Thoracic aorta (tissue), 2 donors: ENCODE results near the gene HTR6. TPM values are rescaled to one million over a fixed set of nuclear protein-coding genes. Genes with fewer than 3 reads are reported as not detected.
A peak's percentile ranks its signal among the peaks of the same experiment; 100 is the strongest.

Experiments used
- ATAC-seq: fragments of 150-250 bp; one replicate; pipeline ENCODE4 v1.8.0; 2017; ENCODE audit warnings: low read depth; ENCODE audit not compliant: insufficient number of reproducible peaks, low FRiP score
- DNase-seq: peaks from one replicate; pipeline ENCODE4 v3.0.0-alpha.2; 2020; ENCODE audit warnings: low spot score
- H3K27ac ChIP-seq, 2 donors: fragments of 200-600 bp; sonication (generic); 1 replicate in 1 of 2; 2 replicates in 1 of 2; pipeline ENCODE4 v1.5.1; 2016; ENCODE audit warnings: mild to moderate bottlenecking in 2 of 2, moderate library complexity in 2 of 2
- H3K27me3 ChIP-seq: fragments of 200-600 bp; sonication (generic); replicated peaks from 2 replicates; pipeline ENCODE4 v1.6.0; 2016; ENCODE audit warnings: mild to moderate bottlenecking; ENCODE audit not compliant: insufficient read depth
- H3K36me3 ChIP-seq: fragments of 200-600 bp; sonication (generic); one replicate; pipeline ENCODE4 v1.5.1; 2016
- H3K4me1 ChIP-seq, 2 donors: fragments of 200-600 bp; sonication (generic); 1 replicate in 1 of 2; 2 replicates in 1 of 2; pipeline versions ENCODE4 v1.5.1 to v1.6.0; 2016; ENCODE audit warnings: low read depth in 2 of 2, mild to moderate bottlenecking in 1 of 2; ENCODE audit not compliant: control insufficient read depth in 1 of 2
- H3K4me3 ChIP-seq: fragments of 200-600 bp; sonication (generic); 2 replicates; pipeline ENCODE4 v1.5.1; 2016; ENCODE audit warnings: mild to moderate bottlenecking
- H3K9me3 ChIP-seq: fragments of 200-600 bp; sonication (generic); 2 replicates; pipeline ENCODE4 v1.5.1; 2016
- total RNA-seq, 2 donors: library from RNA; depleted of rRNA; stranded (reverse); fragments of >200 nt; gene quantifications; one replicate each; pipeline versions ENCODE4 v1.1.0 to v1.2.3, GENCODE V29; 2016
- TF ChIP-seq, protein P1 (sequence below): fragments of 200-600 bp; sonication (generic); IDR thresholded peaks from one replicate; pipeline ENCODE4 v1.5.1; 2019; ENCODE audit warnings: antibody characterized with exemption

Gene HTR6
- total RNA-seq, 2 donors from 2014 or later = 0.41 TPM; not detected in 1

DNA sequence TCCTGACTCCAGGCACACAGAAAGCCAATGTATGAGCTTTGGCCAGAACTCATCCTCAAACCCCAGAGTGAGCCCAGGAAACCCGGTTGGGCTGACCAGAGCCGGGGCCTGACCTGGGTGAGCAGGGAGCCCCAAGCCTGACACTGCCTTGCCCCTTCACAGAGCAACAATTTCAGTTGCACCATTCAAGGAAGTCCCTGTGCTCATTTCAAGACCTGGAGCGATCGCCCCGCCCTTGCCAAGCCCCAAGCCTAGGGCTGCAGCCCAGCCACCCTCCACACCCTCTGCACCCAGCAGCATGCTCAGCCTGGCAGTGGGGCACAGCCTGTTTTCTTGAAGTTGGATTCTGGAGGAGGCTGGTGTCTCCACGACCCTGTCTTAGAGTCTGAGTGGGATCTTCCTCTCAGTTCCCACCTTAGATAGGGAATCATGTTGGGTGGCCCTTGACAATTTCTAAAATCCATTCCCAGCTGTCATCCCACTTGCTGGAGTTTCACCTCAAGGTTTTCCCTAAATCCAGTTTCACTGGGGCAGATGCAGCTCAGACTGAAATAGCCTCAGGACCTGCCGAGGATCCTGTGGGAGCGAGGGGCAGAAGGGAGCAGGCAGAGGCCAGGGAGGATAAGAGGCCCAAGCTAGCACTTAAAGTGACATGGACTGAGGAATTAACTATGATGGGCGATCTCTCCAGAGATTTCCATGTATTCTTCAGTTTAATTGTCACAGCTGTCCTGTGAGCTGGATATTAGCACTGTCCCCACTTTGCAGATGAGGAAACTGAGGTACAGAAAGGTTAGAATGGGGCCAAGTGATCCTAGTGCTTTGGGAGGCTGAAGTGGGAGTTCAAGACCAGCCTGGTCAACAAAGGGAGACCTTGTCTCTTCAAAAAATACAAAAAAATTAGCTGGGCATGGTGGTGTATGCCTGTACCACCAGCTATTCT lies 18.0 kb upstream of the HTR6 start:
- no peaks in the 10 kb centered on the region for H3K36me3 ChIP-seq
- peak overlapping the region; percentile 72 for H3K4me3 ChIP-seq
- H3K27me3 ChIP-seq = no peaks in the 10 kb centered on the region
- ATAC-seq (no peak), DNase-seq (no peak)
- H3K4me1 ChIP-seq = peaks cover 22 to 67% of the 10 kb centered on the region in 2 donors
- H3K27ac ChIP-seq = peak overlapping the region; percentile 81 to 87
- H3K9me3 ChIP-seq = no peaks in the 10 kb centered on the region
- TF ChIP-seq, protein P1, sequence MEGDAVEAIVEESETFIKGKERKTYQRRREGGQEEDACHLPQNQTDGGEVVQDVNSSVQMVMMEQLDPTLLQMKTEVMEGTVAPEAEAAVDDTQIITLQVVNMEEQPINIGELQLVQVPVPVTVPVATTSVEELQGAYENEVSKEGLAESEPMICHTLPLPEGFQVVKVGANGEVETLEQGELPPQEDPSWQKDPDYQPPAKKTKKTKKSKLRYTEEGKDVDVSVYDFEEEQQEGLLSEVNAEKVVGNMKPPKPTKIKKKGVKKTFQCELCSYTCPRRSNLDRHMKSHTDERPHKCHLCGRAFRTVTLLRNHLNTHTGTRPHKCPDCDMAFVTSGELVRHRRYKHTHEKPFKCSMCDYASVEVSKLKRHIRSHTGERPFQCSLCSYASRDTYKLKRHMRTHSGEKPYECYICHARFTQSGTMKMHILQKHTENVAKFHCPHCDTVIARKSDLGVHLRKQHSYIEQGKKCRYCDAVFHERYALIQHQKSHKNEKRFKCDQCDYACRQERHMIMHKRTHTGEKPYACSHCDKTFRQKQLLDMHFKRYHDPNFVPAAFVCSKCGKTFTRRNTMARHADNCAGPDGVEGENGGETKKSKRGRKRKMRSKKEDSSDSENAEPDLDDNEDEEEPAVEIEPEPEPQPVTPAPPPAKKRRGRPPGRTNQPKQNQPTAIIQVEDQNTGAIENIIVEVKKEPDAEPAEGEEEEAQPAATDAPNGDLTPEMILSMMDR = no peak

DNA sequence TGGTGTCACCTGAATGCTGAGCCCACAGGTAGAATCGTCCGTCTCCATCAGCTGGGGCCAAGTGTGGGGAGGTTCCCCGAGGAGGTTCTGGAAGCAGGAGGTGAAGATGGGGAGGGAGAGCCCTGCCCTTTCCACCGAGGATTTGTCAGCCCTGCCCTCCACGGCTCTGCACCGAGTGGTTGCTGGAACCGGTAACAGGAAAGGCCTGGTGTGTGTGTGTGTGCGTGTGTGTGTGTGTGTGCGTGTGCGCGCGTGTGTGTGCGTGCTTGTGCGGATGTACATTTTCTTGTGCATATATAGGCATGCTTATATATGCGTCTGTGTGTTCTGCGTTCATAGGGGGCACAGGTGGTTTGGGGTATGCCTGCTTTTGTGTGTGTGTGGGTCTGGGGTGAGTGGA lies 17.0 kb upstream of the HTR6 start:
- TF ChIP-seq, protein P1 = no peak
- Histone ChIP-seq H3K27me3 (no peaks in the 10 kb centered on the region), H3K4me1 (peaks cover 22 to 73% of the 10 kb centered on the region in 2 donors), H3K27ac (peak overlapping the region; percentile 30 to 37), H3K36me3 (no peaks in the 10 kb centered on the region), H3K9me3 (no peaks in the 10 kb centered on the region), H3K4me3 (peak overlapping the region; percentile 11)
- ATAC-seq = no peak
- DNase-seq = no peak

DNA sequence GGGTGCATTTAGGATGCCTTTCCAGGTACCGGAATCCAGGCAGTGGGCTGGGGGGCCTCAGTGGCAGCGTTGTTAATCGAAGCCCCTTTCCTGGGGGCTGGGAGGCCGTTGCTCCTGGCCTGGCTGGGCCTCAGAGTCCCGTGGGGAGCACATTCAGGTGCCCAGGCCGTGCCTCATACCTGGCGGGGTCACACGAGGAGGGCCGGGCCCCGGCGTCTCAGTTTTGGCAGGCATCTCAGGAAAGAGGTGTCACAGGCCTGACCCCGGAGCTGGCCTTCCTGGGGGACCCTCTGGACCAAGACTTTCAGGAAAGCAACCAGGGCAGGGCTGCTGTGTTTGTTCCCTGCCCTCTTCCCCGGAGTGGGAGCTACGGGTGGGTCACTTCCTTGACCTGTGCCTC lies 16.4 kb upstream of the HTR6 start:
- Histone ChIP-seq H3K9me3 (no peaks in the 10 kb centered on the region), H3K36me3 (no peaks in the 10 kb centered on the region), H3K4me1 (peaks cover 22 to 67% of the 10 kb centered on the region in 2 donors), H3K27ac (peak overlapping the region; percentile 30 to 37), H3K4me3 (no peak overlapping the region), H3K27me3 (no peaks in the 10 kb centered on the region)
- DNase-seq (no peak), ATAC-seq (no peak)
- TF ChIP-seq, protein P1 = no peak

DNA sequence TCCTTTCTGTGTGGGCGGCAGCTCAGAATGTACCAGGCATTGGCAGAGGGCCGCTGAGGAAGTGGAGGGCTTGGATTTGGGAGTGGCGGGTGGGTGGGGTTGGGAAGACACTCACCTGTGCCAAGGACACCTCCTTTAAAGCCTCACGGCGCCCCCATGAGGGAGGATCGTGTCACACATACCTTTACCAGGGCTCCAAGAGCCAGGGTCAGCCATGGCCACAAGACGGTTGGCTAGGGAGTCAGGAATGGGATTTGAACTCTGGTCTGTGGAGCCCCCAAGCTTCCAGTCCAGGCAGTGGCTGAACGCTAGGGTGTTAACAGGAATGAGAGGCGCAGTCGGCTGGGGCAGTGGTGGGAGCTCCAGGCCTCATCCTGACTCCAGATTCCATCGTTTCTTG lies 16.0 kb upstream of the HTR6 start:
- TF ChIP-seq, protein P1 = no peak
- no peaks in the 10 kb centered on the region for H3K27me3 ChIP-seq
- peak overlapping the region; percentile 30 to 37 for H3K27ac ChIP-seq
- H3K4me1 ChIP-seq = peaks cover 22 to 64% of the 10 kb centered on the region in 2 donors
- no peak for ATAC-seq
- H3K9me3 ChIP-seq = no peaks in the 10 kb centered on the region
- DNase-seq = no peak
- H3K36me3 ChIP-seq = no peaks in the 10 kb centered on the region
- H3K4me3 ChIP-seq = no peak overlapping the region

DNA sequence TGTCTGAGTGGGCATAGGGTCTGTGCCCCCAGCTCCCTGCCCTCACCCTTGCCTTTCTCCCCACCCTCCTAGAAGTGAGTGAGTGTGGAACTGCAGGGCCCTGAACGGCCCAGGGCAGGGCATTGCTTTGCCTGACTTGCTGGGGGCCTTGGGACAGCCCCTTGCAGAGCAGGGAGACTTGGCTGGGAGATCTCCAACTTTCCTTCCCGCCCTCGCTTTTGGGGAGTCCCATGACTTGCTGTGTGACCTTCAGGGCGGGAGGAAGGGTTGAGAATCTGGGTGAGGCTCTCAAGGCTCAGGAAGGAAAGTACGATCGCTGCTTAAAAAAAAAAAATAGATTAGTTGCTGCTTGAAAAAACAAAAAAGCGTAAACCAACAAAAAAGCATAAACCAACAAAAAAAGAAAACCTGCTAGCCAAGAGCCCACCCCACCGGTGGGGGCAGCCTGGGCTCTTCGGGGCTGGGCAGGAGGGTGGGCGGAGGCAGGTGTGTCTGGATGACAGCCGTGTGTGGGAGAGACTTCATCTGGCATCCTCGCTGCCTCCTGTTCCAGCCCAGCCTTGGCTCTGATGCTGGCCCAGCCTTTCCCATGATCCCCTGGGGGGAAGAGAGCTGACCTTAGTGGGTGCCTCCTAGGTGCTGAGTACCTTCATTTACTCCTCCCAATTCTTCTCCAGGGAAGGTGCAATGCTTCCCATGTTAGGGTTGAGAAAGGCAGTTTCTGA lies 14.1 kb upstream of the HTR6 start:
- peaks cover 22 to 67% of the 10 kb centered on the region in 2 donors for H3K4me1 ChIP-seq
- H3K27me3 ChIP-seq = no peaks in the 10 kb centered on the region
- H3K4me3 ChIP-seq = peak overlapping the region; percentile 35
- H3K27ac ChIP-seq = peak overlapping the region; percentile 50 to 53
- DNase-seq = no peak
- H3K9me3 ChIP-seq = no peaks in the 10 kb centered on the region
- TF ChIP-seq, protein P1 = no peak
- H3K36me3 ChIP-seq = peaks cover 3% of the 10 kb centered on the region
- ATAC-seq = no peak
